Mesodermal cell (in vitro differentiated cells): Measurements from ENCODE around the gene EDARADD.

Experiments used
- H3K27ac ChIP-seq: 2 replicates; pipeline ENCODE4 v1.7.0; 2013; ENCODE audit warnings: mild to moderate bottlenecking, low read depth, low read length, moderate library complexity; ENCODE audit not compliant: severe bottlenecking
- H3K36me3 ChIP-seq: 2 replicates; pipeline ENCODE4 v1.7.1; 2013; ENCODE audit warnings: mild to moderate bottlenecking, low read length, moderate library complexity; ENCODE audit not compliant: control insufficient read depth, insufficient read depth
- H3K4me1 ChIP-seq: one replicate; pipeline ENCODE4 v1.7.1; 2013; ENCODE audit warnings: mild to moderate bottlenecking, low read length; ENCODE audit not compliant: insufficient read depth, control insufficient read depth, poor library complexity, severe bottlenecking
- H3K4me3 ChIP-seq: 2 replicates; pipeline ENCODE4 v1.7.0; 2013; ENCODE audit warnings: low read length, control low read depth, mild to moderate bottlenecking; ENCODE audit not compliant: insufficient read depth, poor library complexity, severe bottlenecking; ENCODE audit errors: extremely low read depth
- H3K9me3 ChIP-seq: 2 replicates; pipeline ENCODE4 v1.7.1; 2013; ENCODE audit warnings: mild to moderate bottlenecking, low read length, moderate library complexity; ENCODE audit not compliant: control insufficient read depth
- WGBS, 2 experiments: methylation state at CpG; one replicate each; pipeline ENCODE4 v1.1.5; 2013; ENCODE audit warnings: missing lambda C conversion rate in 2 of 2; ENCODE audit not compliant: insufficient coverage in 2 of 2; 5-methylcytosine and 5-hydroxymethylcytosine counted together

Gene EDARADD

DNA sequence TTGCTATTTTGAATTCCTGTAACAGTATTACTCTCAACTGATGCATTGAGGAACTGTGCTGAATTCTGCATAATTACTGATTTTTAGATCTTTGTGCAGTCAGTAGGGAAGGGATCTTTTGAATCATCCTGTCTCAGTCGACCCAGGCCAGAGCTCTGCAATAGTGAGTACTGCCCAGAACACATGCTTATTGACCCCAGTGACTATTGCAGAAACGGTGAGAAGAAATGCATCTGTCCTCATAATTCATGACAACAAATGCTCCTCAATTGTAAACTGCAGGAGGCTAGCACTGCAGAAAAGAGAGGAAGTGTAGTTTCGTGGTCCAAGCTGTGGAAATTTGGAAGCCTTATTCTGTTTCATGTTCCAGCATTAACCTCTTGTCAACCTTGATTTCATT, 19.6 kb downstream of the EDARADD start:
- WGBS, 2 experiments, result 94 to 100% methylated on average over 2 of the region's 3 CpGs
- Histone ChIP-seq H3K9me3 (no peaks in the 10 kb centered on the region), H3K36me3 (no peaks in the 10 kb centered on the region), H3K27ac (no peak overlapping the region), H3K4me3 (no peak overlapping the region), H3K4me1 (no peaks in the 10 kb centered on the region)

DNA sequence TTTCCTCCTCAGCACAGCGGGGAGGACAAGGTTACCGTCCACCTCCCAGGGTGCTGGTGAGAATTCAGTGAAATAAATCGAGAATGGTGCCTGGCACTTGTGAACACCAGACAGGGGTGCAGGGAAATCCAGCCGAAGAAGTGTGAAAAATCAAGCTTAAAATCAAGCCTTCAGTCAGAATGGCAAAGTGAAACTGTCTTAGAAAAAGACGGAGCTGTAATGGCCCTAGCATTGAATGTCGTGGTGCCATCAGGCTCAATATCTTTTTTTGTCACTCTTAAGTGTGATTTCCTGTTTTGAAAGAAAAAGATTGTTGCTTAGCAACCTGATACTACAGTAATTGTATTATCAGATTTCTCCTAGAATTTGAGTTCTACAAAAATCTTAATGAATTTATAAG, 22.1 kb downstream of the EDARADD start:
- Histone ChIP-seq H3K4me3 (no peak overlapping the region), H3K27ac (peak overlapping the region; percentile 36), H3K9me3 (no peaks in the 10 kb centered on the region), H3K36me3 (no peaks in the 10 kb centered on the region), H3K4me1 (no peaks in the 10 kb centered on the region)
- WGBS, 2 experiments, result 79 to 91% methylated on average over 5 to 6 of the region's 6 CpGs

DNA sequence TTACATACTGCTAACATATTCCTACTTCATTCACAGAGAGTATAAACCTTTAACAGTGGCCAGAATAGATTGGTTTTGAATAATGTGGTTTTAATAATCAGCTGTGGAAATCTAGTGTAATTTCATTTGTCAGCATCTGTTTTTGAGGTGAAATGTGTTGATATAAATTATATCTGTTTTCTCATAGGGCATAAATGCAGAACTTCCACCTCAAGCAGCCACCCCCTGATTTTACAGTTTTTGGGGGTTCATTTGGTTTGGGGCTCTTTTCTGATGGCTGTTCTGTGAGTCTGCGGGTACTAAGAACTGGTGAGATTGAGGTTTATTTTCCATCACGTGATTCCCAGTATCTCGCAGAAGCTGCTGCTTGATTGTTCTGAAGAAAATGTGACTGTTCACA, 23.2 kb downstream of the EDARADD start:
- Histone ChIP-seq H3K36me3 (no peaks in the 10 kb centered on the region), H3K4me1 (no peaks in the 10 kb centered on the region), H3K27ac (no peak overlapping the region), H3K9me3 (no peaks in the 10 kb centered on the region), H3K4me3 (no peak overlapping the region)
- WGBS, 2 experiments, result 91 to 100% methylated on average over 3 of the region's 3 CpGs

DNA sequence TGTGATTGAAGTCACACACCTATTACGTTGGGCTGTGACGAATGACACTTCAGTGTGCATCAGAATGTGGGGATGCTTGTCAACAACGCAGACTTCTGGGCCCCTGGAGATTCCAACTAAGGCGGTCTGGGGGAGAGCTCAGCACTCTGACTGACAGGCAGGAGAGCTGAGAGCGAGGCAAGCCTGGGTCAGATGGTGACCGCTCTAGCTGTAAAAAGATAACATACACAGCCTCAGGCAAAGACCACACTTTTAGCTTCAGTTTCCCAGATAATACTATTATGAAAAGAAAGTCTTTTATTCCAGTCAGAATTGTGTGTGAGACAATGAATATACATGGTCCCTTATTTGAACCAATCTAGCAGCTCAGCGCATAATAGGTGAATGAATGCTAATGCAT, 25.4 kb downstream of the EDARADD start:
- no peaks in the 10 kb centered on the region for H3K4me1 ChIP-seq
- H3K27ac ChIP-seq, result no peak overlapping the region
- H3K4me3 ChIP-seq, result no peak overlapping the region
- H3K36me3 ChIP-seq, result no peaks in the 10 kb centered on the region
- 81 to 96% methylated on average over 5 of the region's 7 CpGs for WGBS, 2 experiments
- H3K9me3 ChIP-seq, result no peaks in the 10 kb centered on the region

DNA sequence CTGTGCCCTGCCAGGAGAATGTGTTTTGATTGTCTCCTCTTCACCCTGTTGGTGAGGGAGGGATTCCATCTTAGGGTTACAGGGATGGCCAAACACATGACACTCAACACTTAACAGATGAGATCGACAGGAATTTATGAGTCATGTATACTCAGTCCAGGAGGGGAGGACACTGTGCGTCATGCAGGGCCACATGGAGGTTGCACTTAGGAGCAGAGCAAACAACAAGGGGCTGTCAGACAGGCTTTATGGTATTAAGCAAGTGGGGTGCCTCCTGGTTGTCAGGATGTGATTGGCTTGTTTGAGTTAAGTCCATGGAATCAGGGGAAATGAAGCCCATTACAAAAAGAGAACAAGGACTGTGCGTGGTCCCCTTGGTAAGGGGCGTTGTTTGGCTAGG, 26.9 kb downstream of the EDARADD start:
- WGBS, 2 experiments, result 67 to 94% methylated on average over 1 to 3 of the region's 4 CpGs
- Histone ChIP-seq H3K27ac (no peak overlapping the region), H3K36me3 (no peaks in the 10 kb centered on the region), H3K4me1 (no peaks in the 10 kb centered on the region), H3K9me3 (no peaks in the 10 kb centered on the region), H3K4me3 (no peak overlapping the region)

GRCh38 chr1:236421850-236422516, 27.9 kb downstream of the EDARADD start:
- Histone ChIP-seq H3K27ac (no peak overlapping the region), H3K4me3 (no peak overlapping the region), H3K9me3 (no peaks in the 10 kb centered on the region), H3K36me3 (no peaks in the 10 kb centered on the region), H3K4me1 (no peaks in the 10 kb centered on the region)
- 54 to 64% methylated on average over 3 to 4 of the region's 4 CpGs for WGBS, 2 experiments

- Histone ChIP-seq H3K4me1 (no peaks in the 10 kb centered on the region), H3K4me3 (no peak overlapping the region), H3K9me3 (no peaks in the 10 kb centered on the region), H3K36me3 (no peaks in the 10 kb centered on the region), H3K27ac (no peak overlapping the region)
- 86 to 92% methylated on average over 2 of the region's 3 CpGs for WGBS, 2 experiments
Observed at GRCh38 chr1:236422517-236422876, 28.4 kb downstream of the EDARADD start.

GRCh38 chr1:236425031-236425663, 31.1 kb downstream of the EDARADD start:
- Histone ChIP-seq H3K27ac (no peak overlapping the region), H3K36me3 (no peaks in the 10 kb centered on the region), H3K9me3 (no peaks in the 10 kb centered on the region), H3K4me3 (no peak overlapping the region), H3K4me1 (no peaks in the 10 kb centered on the region)
- 85% methylated on average over 12 to 14 of the region's 14 CpGs for WGBS, 2 experiments

- WGBS, 2 experiments, result 80 to 97% methylated on average over 2 of the region's 3 CpGs
- Histone ChIP-seq H3K9me3 (no peaks in the 10 kb centered on the region), H3K4me1 (no peaks in the 10 kb centered on the region)
Observed at GRCh38 chr1:236426215-236426614, 32.1 kb downstream of the EDARADD start.

DNA sequence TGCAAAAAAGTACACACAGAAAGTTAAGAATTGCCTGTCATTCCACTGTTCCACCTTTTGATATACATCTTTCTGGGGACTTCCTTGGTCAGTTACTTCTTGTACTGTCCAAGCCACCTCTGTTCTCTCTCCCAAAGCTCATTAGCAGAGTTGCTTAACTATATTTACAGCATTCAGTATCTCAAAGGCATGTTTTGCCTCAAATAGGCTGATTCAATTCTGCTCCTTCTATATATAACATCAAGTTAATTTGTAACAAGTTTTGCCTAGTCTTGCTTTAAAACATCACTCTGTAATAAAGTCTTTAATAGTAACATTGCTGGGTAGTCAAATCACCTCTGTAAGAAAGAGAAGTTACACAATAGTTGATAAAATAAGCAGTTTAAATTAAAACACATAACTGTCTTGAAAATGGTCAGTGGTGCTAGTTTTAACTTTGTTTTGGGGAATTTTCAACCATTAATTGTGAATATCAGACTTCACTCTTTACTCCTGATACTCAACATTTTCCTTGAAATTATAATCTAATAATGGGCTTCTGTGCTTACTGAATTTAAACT, 35.7 kb downstream of the EDARADD start:
- Histone ChIP-seq H3K9me3 (no peaks in the 10 kb centered on the region), H3K27ac (no peak overlapping the region), H3K4me1 (no peaks in the 10 kb centered on the region), H3K36me3 (no peaks in the 10 kb centered on the region), H3K4me3 (no peak overlapping the region)

More at GRCh38 chr1:236426215-236426614, 32.1 kb downstream of the EDARADD start:
- H3K36me3 ChIP-seq, result no peaks in the 10 kb centered on the region
- H3K27ac ChIP-seq, result no peak overlapping the region
- H3K4me3 ChIP-seq, result no peak overlapping the region

GRCh38 chr1:236433819-236434315, 39.8 kb downstream of the EDARADD start:
- no peak overlapping the region for H3K27ac ChIP-seq
- 94 to 98% methylated on average over 3 to 4 of the region's 6 CpGs for WGBS, 2 experiments
- H3K4me1 ChIP-seq, result no peaks in the 10 kb centered on the region
- no peaks in the 10 kb centered on the region for H3K9me3 ChIP-seq
- no peaks in the 10 kb centered on the region for H3K36me3 ChIP-seq
- H3K4me3 ChIP-seq, result no peak overlapping the region
